Hematopoietic multipotent progenitor cell treated with erythropoietin and hydrocortisone succinate and interleukin-3 and kit ligand, for 15 days (in vitro differentiated cells): ENCODE results near the gene ZFHX3.

ENCODE experiments used
- DNase-seq: peaks from one replicate; pipeline ENCODE4 v3.0.0-alpha.2; 2015; ENCODE audit warnings: low spot score

ZFHX3 gene

DNA sequence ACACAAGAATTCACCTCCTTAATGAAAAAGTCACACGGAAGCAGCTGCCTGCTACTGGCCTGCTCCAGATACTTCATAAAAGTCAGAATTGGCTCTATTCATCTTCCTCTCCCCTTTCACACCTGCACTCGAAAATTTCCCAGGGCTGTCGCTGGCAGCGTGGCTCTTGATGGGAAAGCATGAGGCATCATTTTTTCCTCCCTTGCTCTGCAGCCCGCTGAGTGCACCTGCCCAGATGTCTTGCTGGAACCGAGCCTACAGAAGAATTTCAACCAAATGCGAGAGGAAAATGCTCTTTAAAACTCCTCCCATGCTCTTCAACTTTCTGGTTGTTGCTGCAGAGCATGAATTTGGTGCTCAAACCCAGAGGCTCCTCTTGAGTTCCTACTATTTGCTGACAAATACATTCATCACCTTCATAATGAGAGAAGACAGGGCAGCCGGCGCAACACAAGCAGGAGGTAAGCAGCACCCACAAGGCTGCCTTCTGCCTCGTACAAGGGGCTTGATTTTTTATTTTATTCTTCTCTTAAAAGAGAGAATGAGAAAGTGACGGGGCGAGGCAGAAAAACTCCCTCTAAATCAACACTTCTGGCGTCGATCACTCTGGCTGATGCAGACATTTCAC is 146.8 kb downstream of the ZFHX3 start:
- DNase-seq: no peak

DNA sequence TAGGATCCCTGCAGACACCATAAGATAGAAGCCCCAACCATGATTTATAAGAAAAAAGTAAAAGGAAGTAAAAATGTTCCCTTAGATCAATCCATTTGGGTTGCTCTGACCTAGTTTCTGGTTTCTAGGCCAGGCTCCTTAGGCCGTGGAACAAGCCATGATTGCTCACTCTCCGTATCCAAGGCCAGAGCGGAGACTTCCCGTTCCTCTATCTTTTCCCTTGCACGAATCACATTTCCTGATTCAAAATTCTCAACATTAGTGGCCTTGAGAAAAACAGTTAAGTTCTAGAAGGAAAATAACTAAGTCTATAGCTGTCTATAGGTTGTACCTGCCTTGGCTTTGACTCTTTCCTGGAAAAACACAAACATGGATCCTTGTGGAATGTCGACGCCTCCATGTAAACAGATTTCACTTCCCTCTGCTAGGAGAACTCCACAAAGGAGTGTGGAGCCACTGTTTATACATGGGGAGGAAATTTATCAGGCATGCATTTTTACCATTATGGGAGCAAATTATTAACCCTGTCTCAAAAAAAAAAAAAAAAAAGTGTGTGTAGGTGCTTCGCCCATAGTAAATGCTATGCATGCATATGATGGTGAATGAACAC is 149.6 kb downstream of the ZFHX3 start:
- DNase-seq: no peak

DNA sequence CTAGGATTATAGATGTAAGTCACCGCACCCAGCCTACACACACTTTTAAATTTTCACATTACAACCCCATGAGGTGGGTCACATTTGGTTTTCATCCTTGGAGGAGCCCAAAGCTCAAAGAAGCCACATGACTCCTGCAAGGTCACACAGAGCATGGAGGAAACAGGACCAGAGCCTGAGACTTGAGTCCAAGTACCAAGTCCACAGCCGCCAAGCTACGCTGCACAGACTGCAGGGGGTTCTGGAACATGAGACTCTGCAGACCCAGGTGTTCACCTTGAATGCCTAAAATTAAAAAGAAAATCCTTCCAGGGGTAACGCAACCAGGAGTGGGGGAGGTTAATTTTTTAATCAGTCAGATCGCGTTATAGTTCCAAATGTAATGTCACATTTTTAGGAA is 150.2 kb downstream of the ZFHX3 start:
- DNase-seq: no peak

DNA sequence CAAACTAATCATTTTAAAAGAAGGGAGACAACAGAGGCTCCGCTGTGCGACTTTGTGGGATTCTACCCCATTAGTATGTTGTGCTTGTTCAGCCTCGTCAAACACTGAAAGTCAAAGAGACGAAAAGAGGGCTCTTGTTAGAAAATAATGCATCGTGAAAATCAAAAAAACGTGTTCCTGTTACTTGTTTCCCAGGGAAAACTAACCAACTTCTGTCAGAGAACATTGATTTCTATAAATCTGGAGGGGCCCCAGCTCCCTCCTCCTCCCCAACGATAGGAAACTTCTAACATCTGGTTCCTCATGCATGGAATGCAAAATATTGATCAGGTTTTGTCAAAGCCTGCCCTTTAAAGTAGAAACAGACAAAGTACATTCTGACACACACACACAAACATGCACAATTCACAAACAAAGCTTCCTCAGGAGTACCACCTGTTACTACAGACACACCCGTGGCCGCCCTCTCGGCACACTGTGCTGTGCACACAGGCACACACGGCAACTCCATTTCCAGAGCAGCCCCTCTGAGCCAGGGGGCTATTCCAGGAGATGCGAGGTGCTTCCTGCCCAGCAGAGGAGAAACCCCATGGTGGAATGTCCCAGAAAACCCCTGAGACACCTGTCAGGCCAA is 151.3 kb downstream of the ZFHX3 start:
- no peak for DNase-seq

DNA sequence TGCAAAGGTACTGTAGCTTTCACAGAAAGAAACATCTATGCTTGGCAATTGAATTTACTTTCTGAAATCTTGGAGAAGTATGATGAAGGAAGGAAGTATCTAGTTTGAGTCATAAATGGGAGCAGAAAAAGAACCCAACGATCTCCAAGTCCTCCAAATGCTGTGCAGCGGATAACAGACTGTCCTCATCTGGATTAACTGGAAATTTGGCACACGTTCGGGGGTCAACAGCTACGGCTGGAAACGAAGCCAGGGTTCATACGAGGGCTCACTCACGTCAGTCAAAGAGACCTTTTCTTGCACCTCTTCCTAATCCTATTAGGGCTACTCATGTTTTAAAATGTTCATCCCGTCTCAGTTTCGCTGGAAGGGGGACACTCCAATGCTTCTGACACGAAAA is 152.0 kb downstream of the ZFHX3 start:
- DNase-seq: no peak

DNA sequence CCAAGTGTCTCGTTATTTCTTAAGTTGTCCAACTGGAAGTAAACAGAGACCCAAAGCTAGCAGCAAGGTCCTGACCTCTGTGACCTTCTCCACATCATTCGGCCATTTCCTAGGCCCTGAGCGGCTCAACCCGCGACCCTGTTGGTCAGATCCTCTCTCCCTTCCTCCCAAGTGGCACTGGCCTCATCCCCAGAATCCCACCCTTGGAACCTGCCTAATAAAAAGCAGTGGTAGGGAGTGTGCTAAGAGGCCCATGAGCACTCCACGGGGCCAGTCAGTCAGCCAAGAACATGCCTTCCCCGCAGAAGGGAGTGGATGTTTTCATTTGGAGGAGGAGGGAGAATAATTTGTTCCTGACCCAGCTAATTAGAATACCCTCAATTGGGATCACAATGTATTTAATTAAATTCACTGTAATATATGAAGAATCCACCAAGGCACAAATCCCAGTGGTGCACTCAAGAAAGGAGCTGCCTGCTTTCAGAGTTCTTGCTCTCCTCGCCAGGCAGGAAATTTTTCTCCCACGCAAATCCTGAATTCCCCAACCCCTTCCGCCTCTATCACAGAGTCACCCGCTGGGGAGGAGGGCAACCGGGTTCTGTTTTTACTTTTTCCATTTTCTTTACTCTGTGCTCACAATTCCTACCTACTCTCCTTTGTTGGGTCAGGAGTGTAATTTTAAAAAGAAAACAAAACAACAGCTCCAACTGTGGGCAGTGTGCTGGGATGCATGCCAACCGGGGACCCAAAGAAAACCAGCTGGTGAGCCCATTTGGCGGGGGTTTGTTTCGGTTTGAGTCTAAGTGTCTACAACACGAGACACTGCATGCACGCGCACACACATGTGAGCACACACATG is 153.4 kb downstream of the ZFHX3 start:
- DNase-seq: no peak

DNA sequence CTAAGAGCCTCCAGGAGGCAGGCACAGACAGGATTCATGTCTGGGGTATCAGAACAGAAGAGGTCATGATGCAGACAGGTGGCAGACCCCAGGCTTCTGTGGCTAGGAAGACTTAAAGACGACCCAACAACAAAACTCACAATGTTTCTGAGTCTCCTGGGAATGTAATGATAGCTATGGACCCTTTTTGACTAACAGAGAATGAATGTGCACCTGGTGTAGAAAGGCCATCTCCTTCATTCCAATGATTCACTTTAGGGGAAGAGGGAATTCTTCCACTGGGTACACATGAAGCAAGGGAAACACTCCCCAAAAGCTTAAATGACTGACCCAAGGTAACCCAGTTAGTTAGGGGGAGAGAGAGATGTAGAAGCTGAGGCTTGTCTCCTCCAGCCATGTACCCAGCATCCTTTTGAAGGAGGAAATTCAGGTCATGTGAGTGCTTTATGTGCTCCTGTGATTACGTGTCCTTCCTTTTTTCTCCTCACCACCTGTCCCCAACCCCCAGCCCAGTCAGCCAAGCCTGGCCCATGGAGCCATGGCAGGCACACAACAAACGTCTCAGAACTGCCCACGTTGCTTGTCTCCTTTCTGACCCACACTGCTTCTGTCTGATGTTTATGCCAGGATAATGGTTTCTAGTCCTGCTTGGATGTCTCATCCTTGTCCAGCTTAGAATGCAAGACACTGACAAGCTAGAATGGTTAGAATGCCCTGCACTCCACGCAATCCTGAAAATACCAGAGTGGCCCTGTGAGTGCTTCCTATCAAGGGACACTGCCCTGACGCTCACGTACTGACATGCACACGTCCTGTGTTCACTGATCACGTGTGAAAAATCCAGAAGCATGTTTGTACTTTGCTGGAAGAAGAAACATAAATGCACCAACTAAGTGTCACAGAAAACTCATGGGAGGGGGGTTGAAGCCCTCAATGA is 156.4 kb downstream of the ZFHX3 start:
- no peak for DNase-seq

DNA sequence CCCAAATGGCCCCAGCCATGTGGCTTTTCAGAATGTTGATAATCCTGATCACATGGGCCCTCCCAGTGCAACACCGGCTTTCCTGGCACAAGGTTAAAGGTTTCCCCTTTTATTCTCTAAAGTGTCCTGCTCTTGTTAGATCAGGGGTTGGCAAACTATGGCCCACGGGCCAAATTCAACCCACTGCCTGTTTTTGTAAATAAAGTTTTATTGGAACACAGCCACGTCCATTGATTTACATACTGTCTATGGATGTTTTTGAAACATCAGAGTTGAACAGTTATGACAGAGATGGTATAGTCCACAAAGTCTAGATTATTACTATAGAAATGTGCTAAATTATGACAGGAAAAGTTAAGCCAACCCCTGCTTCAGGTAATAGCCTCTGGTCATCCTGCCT is 157.3 kb downstream of the ZFHX3 start:
- DNase-seq: no peak

DNA sequence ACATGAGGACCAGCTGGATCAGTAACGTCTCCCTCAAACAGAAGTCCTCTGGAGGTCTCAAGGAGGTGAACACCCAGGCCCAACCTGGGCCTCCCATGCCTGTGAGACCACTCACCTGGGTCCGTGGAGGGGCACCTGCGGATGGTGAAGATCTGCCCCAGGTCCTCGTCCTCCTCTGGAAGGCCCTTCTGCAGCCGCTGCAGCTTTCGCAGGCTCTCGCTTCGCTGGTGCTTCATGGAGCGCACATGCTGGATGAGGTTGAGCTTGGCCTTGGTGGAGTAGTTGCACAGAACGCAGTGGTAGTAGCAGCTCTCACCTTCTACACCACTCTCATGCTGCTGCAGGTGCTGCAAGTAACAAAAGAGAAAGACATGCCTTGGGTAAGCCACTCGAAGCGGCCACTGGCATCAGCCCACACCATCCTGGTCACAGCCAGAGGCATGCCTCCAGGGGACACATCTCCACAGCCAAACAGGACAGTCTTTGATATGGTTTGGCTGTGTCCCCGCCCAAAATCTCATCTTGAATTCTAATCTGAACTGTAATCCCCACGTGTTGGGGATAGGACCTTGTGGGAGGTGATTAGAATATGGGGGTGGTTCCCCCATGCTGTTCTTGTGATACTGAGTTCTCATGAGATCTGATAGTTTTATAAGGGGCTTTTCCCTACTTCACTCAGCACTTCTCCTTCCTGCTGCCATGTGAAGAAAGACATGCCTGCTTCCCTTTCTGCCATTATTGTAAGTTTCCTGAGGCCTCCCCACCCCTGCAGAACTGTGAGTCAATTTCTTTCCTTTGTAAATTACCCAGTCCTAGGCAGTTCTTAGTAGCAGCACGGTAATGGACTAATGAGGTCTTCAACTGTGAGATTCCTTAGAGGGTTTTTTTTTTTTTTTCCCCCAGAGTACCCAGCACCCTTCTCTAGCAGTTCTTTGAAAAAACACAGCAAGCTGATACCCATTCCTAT is 158.0 kb downstream of the ZFHX3 start:
- no peak for DNase-seq

DNA sequence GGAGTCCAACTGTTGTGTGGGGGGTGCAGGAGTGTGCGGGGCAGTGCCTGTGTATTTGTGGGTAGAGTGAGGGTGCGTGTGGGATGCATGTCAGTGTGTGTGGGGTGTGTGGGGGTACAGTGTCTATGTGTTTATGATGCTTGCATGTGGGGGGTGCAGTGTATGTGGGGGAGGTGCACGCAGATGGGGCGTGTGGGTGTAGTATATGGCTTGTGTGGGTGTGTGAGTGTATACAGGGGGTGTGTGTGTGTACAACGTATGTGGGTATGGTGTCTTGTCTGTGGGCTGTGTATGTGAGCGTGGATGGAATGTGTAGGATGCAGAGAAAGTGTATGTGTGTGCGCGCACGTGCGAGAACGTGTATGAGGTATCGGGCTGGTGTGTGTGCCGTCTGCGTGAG is 160.4 kb downstream of the ZFHX3 start:
- DNase-seq: no peak

DNA sequence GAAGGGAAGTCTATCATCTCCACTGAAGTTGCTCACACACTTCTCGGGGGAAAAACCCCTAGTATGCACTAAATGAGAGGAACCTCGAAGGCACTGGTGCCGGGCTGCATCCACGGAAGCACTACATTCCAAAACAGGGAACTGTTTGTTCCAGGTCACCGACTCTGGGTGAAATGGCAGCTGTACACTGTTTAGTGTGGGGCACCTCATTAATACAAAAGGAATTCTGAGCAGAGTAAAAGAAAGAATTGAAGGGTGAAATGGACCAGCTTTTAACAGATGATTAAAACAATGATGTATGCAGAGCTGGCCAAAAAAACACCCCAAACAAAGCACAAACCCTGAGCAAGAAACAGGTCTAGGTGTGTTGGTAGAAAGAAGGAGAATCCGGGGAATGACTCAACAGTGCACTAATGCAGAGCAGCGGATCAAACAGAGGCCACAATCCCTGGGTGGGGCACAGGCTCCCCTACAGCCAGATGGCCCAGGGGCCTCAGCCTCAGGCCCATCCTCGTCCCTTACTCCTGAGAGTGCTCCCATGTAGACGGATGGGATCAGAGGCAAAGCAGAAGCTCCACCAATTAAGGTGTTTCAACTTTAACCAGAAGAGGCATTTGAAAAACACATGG is 161.5 kb downstream of the ZFHX3 start:
- no peak for DNase-seq

DNA sequence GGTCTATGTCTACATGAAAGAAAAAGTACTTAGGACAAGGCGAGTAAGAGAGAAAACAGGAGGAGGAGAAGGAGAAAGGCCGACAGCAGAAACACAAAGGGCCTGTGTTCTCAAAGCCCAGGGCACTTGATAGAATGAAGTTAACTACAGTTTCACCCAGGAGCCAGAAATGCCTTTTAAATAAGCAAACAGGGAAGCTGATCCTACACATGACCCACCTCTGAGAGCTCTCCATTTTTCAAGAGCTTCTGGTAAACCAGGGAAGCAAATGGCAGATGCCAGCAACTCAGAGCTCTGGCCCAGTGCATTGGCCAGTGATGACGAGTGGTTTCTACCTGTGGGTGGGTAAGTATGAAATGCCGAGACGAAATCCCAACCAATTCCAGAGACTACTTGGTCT is 163.4 kb downstream of the ZFHX3 start:
- no peak for DNase-seq

DNA sequence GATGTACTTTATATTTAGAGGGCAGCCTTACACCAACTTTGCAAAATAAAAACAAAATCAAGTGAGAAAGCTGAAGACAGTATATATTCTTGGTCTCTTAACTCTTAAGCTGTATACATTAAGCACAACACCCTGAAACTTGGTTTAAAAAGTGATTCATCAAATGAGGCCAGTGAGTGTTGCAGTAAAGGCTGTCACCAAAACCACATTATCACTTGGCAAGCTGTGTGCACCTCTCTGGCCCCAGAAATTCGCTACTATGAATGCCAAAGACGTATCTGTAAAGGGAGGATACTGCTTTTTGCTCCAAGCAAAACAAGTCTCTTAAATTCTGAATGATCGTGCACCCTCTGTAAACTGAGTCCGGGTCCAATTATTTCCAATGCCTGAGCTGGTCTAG is 163.9 kb downstream of the ZFHX3 start:
- no peak for DNase-seq

DNA sequence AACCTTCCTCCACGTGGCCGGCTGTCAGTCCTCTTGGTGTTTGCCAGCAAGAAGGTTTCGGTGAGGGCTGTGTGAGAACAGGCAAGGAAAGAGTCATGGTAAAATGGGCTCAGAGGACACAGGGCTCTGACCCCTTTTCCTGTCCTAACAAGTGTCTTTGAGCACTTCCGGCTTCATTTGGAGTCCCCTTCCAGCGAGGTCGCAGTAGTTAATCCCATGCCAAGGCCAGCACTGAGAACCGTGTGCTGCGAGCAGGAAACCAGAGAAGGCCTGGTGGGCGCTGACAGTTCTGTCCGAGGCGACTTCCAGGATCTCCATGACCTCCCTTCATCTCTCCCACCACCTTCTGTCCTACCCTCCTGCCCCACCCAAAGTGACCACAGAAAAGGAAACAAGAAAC is 168.1 kb downstream of the ZFHX3 start:
- DNase-seq: no peak

DNA sequence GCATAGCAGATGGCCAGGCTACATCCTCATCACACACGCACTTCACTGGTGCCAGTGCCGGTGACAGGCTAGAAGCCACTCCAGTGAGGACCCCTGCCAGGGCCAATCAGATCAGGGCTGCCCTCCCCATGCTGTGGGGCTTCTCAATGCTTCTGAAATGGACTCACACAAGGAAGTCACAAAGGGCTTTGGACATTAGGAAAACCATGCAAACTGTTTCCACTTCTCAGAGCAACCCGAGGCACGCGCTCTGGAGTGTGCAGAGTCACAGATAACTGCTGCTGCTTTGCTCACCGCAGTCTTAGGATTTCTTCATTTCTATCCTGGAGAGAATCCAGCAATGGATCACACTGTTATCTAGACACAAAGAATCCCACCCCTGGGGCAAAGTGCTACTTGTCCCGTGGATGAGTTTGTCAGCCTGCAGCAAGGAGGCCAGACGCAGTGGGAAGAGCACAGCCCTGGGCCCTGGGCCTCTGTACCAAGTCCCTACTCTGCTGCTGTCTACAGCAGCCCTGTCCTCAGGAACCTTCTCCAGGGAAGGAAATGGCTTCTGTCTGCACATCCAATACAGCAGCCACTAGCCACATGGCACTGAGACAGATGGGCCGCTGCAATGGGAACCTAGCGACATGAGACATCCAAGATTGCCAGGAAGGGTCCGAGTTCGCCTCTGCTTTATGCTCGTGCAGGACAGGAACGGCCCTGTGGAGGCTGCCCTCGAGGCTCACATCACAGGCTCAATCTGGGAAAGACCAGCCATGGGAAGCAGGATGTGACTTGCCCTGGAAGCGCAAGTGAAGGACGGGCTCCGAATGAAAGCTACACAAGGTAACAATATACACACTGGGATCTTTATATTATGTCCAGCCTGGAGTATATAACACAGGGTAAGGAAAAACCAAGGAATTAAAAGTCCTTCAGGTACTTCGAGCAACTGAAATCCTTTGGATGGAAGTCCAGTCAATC is 169.3 kb downstream of the ZFHX3 start:
- no peak for DNase-seq

DNA sequence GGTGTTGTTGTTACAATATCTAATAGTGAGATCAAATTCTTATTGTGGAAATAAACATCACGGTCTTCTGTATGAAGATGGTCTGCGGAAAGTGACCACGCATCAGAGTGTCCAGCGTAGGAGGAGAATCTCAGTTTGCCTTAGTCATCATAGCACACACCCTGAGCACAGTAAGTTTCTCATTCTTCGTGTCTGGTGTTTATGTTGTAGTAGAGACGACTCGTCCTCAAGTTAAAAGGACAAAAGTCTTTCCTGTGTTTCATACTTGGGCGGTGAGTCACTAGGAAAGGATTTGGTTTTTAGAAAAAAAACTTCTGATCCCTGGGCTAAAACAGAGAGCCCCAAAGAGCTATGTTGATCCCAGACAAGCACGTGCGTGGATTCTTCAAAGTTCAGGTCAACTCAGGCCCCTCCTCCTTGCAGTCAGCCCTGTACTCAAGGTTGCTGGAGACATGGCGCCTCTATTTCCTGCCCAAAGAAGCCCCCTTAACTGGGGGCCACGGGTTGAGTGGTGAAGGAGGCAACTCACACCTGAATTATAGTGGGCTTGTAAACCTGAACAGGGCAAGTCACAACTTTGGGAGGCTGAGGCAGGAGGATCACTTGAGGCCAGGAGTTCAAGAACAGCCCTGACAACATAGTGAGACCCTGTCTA is 170.4 kb downstream of the ZFHX3 start:
- no peak for DNase-seq

DNA sequence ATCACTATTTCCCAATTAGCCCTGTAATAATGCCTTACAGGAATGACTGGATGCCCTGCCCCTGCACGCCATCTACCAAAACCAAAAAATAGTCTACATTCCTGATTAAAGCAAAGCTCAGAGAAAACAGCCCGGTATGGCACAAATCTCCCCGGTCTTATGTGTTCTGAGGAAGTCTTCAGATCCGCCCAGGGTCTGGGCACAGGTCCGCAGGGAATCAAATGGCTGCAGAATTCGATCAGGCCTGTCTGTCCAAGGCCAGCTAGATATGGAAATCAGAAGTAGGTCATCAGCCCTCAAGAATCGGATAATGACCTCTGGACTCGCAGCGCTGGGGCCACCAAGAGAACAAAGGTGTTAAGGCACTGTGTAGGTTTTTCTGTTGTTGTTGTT is 171.0 kb downstream of the ZFHX3 start:
- no peak for DNase-seq

DNA sequence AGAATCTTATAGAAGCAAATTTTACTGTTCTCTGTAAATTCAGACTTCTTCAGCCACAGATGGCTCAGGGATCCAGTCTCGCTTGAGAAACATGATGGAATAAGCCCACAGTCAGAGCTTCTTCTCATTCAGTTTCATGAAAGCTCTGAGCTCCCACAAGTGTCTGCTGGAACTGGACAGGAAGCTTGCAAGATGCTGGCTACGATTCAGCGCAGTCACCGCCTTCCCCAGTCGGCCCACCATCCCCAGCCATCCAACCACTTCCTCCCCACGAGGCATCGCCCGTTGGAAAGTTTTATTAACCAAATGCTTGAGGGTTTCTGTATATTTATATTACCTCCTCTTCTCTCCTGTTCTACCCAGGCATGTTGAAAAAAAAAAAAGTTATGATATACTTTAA is 171.7 kb downstream of the ZFHX3 start:
- DNase-seq: no peak
